Panc1 (cell line): ENCODE measurements around the gene AUH.

Source experiments
- POLR2AphosphoS5 ChIP-seq: IDR thresholded peaks from 2 replicates; pipeline ENCODE4 v1.6.1; 2012; ENCODE audit warnings: mild to moderate bottlenecking, low read depth, low read length, moderate library complexity
- SIN3A ChIP-seq: IDR thresholded peaks from 2 replicates; pipeline ENCODE4 v1.6.1; 2012; ENCODE audit warnings: low read depth, mild to moderate bottlenecking, low read length, moderate library complexity, borderline replicate concordance; ENCODE audit not compliant: insufficient read depth
- TCF7L2 ChIP-seq: IDR thresholded peaks from 2 replicates; pipeline ENCODE4 v1.6.1; 2011; ENCODE audit warnings: mild to moderate bottlenecking, low read depth, low read length, inconsistent platforms
- TF ChIP-seq, protein P1 (sequence below): fragments of 450-650 bp; IDR thresholded peaks from 2 replicates; pipeline ENCODE4 v1.5.1; 2017; ENCODE audit warnings: mild to moderate bottlenecking
- TF ChIP-seq, protein P2 (sequence below), 2 experiments: IDR thresholded peaks; 2 replicates each; pipeline ENCODE4 v1.6.1; 2011 to 2012; ENCODE audit warnings: low read depth in 2 of 2, control low read depth in 1 of 2, low read length in 1 of 2, mild to moderate bottlenecking in 1 of 2, moderate library complexity in 1 of 2; ENCODE audit not compliant: insufficient read depth in 1 of 2

DNA sequence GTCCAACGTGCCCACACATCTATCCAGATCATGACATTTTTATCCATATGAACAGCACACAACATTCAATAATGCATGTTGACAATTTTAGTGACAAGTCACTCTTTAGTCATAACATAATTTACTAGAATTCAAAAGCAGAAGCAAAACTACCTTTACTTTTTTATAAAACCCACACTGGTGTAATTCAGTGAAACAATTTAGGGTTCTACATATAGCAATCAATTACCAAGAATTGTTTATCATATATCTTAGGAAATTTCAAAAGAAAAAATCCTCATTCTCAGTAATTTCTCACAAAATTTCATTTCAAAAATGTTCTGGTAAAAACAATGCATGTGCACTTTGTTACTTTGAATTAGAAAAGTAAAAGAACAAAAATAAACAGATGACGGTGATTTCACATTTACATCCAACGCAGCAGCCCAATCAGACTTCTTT, 12.6 kb downstream of the AUH start:
- TF ChIP-seq, protein P1, sequence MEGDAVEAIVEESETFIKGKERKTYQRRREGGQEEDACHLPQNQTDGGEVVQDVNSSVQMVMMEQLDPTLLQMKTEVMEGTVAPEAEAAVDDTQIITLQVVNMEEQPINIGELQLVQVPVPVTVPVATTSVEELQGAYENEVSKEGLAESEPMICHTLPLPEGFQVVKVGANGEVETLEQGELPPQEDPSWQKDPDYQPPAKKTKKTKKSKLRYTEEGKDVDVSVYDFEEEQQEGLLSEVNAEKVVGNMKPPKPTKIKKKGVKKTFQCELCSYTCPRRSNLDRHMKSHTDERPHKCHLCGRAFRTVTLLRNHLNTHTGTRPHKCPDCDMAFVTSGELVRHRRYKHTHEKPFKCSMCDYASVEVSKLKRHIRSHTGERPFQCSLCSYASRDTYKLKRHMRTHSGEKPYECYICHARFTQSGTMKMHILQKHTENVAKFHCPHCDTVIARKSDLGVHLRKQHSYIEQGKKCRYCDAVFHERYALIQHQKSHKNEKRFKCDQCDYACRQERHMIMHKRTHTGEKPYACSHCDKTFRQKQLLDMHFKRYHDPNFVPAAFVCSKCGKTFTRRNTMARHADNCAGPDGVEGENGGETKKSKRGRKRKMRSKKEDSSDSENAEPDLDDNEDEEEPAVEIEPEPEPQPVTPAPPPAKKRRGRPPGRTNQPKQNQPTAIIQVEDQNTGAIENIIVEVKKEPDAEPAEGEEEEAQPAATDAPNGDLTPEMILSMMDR, result no peak
- TF ChIP-seq, protein P2, sequence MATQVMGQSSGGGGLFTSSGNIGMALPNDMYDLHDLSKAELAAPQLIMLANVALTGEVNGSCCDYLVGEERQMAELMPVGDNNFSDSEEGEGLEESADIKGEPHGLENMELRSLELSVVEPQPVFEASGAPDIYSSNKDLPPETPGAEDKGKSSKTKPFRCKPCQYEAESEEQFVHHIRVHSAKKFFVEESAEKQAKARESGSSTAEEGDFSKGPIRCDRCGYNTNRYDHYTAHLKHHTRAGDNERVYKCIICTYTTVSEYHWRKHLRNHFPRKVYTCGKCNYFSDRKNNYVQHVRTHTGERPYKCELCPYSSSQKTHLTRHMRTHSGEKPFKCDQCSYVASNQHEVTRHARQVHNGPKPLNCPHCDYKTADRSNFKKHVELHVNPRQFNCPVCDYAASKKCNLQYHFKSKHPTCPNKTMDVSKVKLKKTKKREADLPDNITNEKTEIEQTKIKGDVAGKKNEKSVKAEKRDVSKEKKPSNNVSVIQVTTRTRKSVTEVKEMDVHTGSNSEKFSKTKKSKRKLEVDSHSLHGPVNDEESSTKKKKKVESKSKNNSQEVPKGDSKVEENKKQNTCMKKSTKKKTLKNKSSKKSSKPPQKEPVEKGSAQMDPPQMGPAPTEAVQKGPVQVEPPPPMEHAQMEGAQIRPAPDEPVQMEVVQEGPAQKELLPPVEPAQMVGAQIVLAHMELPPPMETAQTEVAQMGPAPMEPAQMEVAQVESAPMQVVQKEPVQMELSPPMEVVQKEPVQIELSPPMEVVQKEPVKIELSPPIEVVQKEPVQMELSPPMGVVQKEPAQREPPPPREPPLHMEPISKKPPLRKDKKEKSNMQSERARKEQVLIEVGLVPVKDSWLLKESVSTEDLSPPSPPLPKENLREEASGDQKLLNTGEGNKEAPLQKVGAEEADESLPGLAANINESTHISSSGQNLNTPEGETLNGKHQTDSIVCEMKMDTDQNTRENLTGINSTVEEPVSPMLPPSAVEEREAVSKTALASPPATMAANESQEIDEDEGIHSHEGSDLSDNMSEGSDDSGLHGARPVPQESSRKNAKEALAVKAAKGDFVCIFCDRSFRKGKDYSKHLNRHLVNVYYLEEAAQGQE (IDR thresholded peaks at IDR 0.05; ENCODE audit: insufficient read depth in 1 of 2, low read depth in 2 of 2, low read length in 1 of 2), result no peak
- TF ChIP-seq POLR2AphosphoS5 (no peak), TCF7L2 (no peak), SIN3A (no peak)
